GM12878 (cell line): ENCODE measurements around the gene WDR86. TPM values are rescaled to one million over a fixed set of nuclear protein-coding genes. Genes with fewer than 3 reads are reported as not detected.

ENCODE experiments used
- ATAC-seq: fragments of 200-7000 bp; cut with Tn5 transposase; 3 replicates; pipeline ENCODE4 v1.9.1; 2020; ENCODE audit warnings: mild to moderate bottlenecking, moderate library complexity
- BruUV-seq: library from RNA; stranded (reverse); fragments of 400-500 nt; replicated peaks from 2 replicates; lab custom pipeline; 2021; lab: Mats Ljungman, UMichigan
- CTCF ChIA-PET: fragments of 300-600 bp; sonication (Branson Sonifier 250); formaldehyde crosslinking; extraction: SDS; loops from one replicate; lab custom pipeline; 2021; ENCODE audit warnings: inconsistent platforms; lab: Yijun Ruan, JAX
- POLR2A ChIA-PET: fragments of 350-600 bp; formaldehyde crosslinking; extraction: SDS; loops from one replicate; lab custom pipeline; 2021; ENCODE audit warnings: inconsistent platforms; lab: Charles Lee
- RAD21 ChIA-PET: fragments of 300-600 bp; sonication (Branson Sonifier 250); formaldehyde crosslinking; loops from one replicate; lab custom pipeline; 2023; ENCODE audit warnings: antibody characterized with exemption; ENCODE audit not compliant: unreplicated experiment; lab: Charles Lee
- SMC1A ChIA-PET: fragments of 300-600 bp; sonication (Branson Sonifier 250); formaldehyde crosslinking; loops from one replicate; lab custom pipeline; 2023; ENCODE audit not compliant: unreplicated experiment, uncharacterized antibody; lab: Charles Lee
- DNase-seq: peaks from one replicate; pipeline ENCODE4 v3.0.0-alpha.2; 2011; ENCODE audit warnings: low read depth, low spot score
- FAIRE-seq: peaks from 3 replicates; lab custom pipeline; 2011; peaks lifted over from hg19 to GRCh38; lab: Jason Lieb, UNC
- H2AFZ ChIP-seq: 2 replicates; pipeline ENCODE4 v1.6.0; 2011; ENCODE audit warnings: low read depth, low read length, control low read depth; ENCODE audit not compliant: control insufficient read depth
- H3K27ac ChIP-seq: 2 replicates; pipeline ENCODE4 v1.5.1; 2011; ENCODE audit warnings: control low read depth; ENCODE audit not compliant: control insufficient read depth, insufficient read depth
- H3K27me3 ChIP-seq, 2 experiments: replicated peaks in 1 of 2; 2 replicates each; pipeline versions ENCODE4 v1.6.0 to v1.6.1; 2011; ENCODE audit warnings: low read length in 1 of 2; ENCODE audit not compliant: control insufficient read depth in 2 of 2, insufficient read depth in 2 of 2
- H3K36me3 ChIP-seq, 2 experiments: 2 replicates each; pipeline ENCODE4 v1.5.1; 2011; ENCODE audit warnings: low read length in 1 of 2; ENCODE audit not compliant: control insufficient read depth in 2 of 2, insufficient read depth in 2 of 2
- H3K4me1 ChIP-seq: 2 replicates; pipeline ENCODE4 v1.6.1; 2011; ENCODE audit warnings: mild to moderate bottlenecking, low read length, moderate library complexity, mixed read lengths; ENCODE audit not compliant: control insufficient read depth, insufficient read depth
- H3K4me2 ChIP-seq: 2 replicates; pipeline ENCODE4 v1.6.0; 2011; ENCODE audit warnings: control low read depth; ENCODE audit not compliant: control insufficient read depth, insufficient read depth
- H3K4me3 ChIP-seq: fragments of 200-600 bp; sonication (generic); 2 replicates; pipeline ENCODE4 v1.5.1; 2016
- H3K79me2 ChIP-seq: 2 replicates; pipeline ENCODE4 v1.6.0; 2011; ENCODE audit warnings: low read length; ENCODE audit not compliant: control insufficient read depth, insufficient read depth
- H3K9ac ChIP-seq: 2 replicates; pipeline ENCODE4 v1.8.0; 2011; ENCODE audit warnings: low read length, control low read depth, mixed read lengths; ENCODE audit not compliant: control insufficient read depth, insufficient read depth
- H3K9me3 ChIP-seq: replicated peaks from 3 replicates; pipeline ENCODE4 v1.5.1; 2011; ENCODE audit warnings: mild to moderate bottlenecking, low read length; ENCODE audit not compliant: control insufficient read depth, insufficient read depth
- H4K20me1 ChIP-seq: 2 replicates; pipeline ENCODE4 v1.6.0; 2011; ENCODE audit not compliant: control insufficient read depth, insufficient read depth
- HDGF ChIP-seq: fragments of 450-650 bp; IDR thresholded peaks from 2 replicates; pipeline ENCODE4 v1.6.1; 2016; ENCODE audit warnings: antibody characterized with exemption
- MXI1 ChIP-seq: fragments of 150-350 bp; IDR thresholded peaks from 2 replicates; pipeline ENCODE4 v1.6.1; 2011; ENCODE audit warnings: low read depth, mild to moderate bottlenecking, inconsistent platforms, low read length, improper control_type of control experiment
- SMARCA5 ChIP-seq: fragments of 450-650 bp; IDR thresholded peaks from 2 replicates; pipeline ENCODE4 v1.6.1; 2017; ENCODE audit warnings: mild to moderate bottlenecking
- SUPT20H ChIP-seq: IDR thresholded peaks from 2 replicates; pipeline ENCODE4 v1.6.1; 2011; ENCODE audit warnings: low read depth, mild to moderate bottlenecking, low read length, moderate library complexity, borderline replicate concordance; ENCODE audit not compliant: control insufficient read depth
- TARDBP ChIP-seq: IDR thresholded peaks from 2 replicates; pipeline ENCODE4 v1.6.1; 2016; ENCODE audit warnings: borderline replicate concordance
- TBL1XR1 ChIP-seq: IDR thresholded peaks from 2 replicates; pipeline ENCODE4 v1.6.1; 2012; ENCODE audit warnings: low read depth, low read length, improper control_type of control experiment
- TCF3 ChIP-seq: IDR thresholded peaks from 2 replicates; pipeline ENCODE4 v1.6.1; 2012; ENCODE audit warnings: low read depth, mild to moderate bottlenecking, low read length, borderline replicate concordance; ENCODE audit not compliant: insufficient read depth
- TCF7 ChIP-seq: IDR thresholded peaks from 2 replicates; pipeline ENCODE4 v1.6.1; 2014; ENCODE audit warnings: antibody characterized with exemption, borderline replicate concordance
- WGBS: methylation state at CpG from one replicate; pipeline ENCODE4 v1.1.6; 2016; ENCODE audit warnings: low lambda C conversion rate; ENCODE audit not compliant: insufficient replicate concordance, insufficient coverage; ENCODE audit errors: missing lambda C conversion rate; 5-methylcytosine and 5-hydroxymethylcytosine counted together
- in situ Hi-C: fragments of 300-500 bp; cut with MboI; formaldehyde crosslinking; loops from 9 replicates; pipeline ENCODE4 v1.14.3; 2018; ENCODE audit warnings: mixed read lengths
- intact Hi-C: fragments of 100-400 bp; cut with micrococcal nuclease; formaldehyde crosslinking; loops from one replicate; pipeline ENCODE4 v1.14.2; 2022; ENCODE audit not compliant: unreplicated experiment
- polyA plus RNA-seq, 11 experiments: library from polyadenylated mRNA; depleted of rRNA in 4 of 11; unstranded in 6 of 11; stranded (reverse) in 5 of 11; fragments of >200 nt; fragmentation: Nextera tagmentation in 4 of 11; fragmentation: Illumina TruSeq in 1 of 11; extraction: Ambion mirVana in 4 of 11; extraction: Trizol in 1 of 11; gene quantifications; 1 replicate in 1 of 11; 2 replicates in 10 of 11; pipeline versions ENCODE4 v1.2.1 to v1.2.3, GENCODE V29; 2011 to 2016; ENCODE audit warnings: inconsistent platforms in 2 of 11, missing spikeins in 2 of 11, low read depth in 1 of 11
- total RNA-seq, 4 experiments: library from RNA; depleted of rRNA in 3 of 4; stranded (reverse); fragments of >200 nt in 3 of 4; fragmentation: Illumina TruSeq in 1 of 4; extraction: Trizol in 1 of 4; gene quantifications; 2 replicates each; pipeline versions ENCODE4 v1.2.1 to v1.2.3, GENCODE V29; 2013 to 2021
- TF ChIP-seq, protein P1 (sequence below): IDR thresholded peaks from 2 replicates; pipeline ENCODE4 v1.6.1; 2011; ENCODE audit warnings: mild to moderate bottlenecking, low read depth, low read length, moderate library complexity; ENCODE audit not compliant: insufficient replicate concordance
- TF ChIP-seq, protein P2 (sequence below): fragments of 450-650 bp; IDR thresholded peaks from 2 replicates; pipeline ENCODE4 v1.6.1; 2014; ENCODE audit warnings: mild to moderate bottlenecking
- TF ChIP-seq, protein P3 (sequence below): fragments of 450-650 bp; formaldehyde crosslinking; IDR thresholded peaks from 2 replicates; pipeline ENCODE4 v1.5.0; 2022; ENCODE audit warnings: mild to moderate bottlenecking, missing genetic modification characterization
- TF ChIP-seq, protein P4 (sequence below): IDR thresholded peaks from 2 replicates; pipeline ENCODE4 v1.6.1; 2012; ENCODE audit warnings: mild to moderate bottlenecking, low read depth, low read length

Gene WDR86
- total and polyA plus RNA-seq, 10 of the 15 experiments (the other 5 are each of a cell fraction or from before 2014, with no cell fraction given): 0.05 to 0.19 (median 0.15) TPM; not detected in 7

DNA sequence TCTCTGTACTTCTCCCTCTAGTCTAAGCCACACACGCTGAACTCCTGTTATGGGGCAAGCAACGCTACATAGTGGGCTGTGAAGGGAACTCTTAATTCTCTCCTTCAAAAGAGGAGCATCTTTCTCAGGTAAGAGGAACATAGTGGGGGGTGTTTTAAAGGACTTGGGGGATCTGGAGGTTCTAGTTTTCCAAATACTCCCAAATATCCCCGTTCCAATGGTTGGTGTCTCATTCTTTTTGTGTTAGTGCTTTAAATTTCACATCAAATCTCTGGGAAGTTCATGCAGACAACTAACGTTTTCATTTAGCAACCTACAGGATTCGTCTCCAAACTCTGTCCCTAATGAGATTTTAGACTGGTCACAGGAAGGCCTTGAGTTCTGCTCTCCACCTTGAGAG lies 12.4 kb upstream of the WDR86 start:
- FAIRE-seq (no peak), ATAC-seq (no peak), DNase-seq (no peak)
- ChIA-PET RAD21 (no interaction called here), CTCF (no interaction called here), POLR2A (no interaction called here), SMC1A (interaction anchor here (1.0 kb wide), 1 partner anchor 108 kb away, joined by 3 read pairs; no protein-coding TSS in a partner anchor)
- TF ChIP-seq HDGF (no peak), MXI1 (no peak), TCF3 (no peak), TBL1XR1 (no peak), SUPT20H (no peak), TARDBP (no peak), SMARCA5 (no peak), TCF7 (no peak)
- TF ChIP-seq, protein P1, sequence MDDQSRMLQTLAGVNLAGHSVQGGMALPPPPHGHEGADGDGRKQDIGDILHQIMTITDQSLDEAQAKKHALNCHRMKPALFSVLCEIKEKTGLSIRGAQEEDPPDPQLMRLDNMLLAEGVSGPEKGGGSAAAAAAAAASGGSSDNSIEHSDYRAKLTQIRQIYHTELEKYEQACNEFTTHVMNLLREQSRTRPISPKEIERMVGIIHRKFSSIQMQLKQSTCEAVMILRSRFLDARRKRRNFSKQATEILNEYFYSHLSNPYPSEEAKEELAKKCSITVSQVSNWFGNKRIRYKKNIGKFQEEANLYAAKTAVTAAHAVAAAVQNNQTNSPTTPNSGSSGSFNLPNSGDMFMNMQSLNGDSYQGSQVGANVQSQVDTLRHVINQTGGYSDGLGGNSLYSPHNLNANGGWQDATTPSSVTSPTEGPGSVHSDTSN: no peak
- TF ChIP-seq, protein P2, sequence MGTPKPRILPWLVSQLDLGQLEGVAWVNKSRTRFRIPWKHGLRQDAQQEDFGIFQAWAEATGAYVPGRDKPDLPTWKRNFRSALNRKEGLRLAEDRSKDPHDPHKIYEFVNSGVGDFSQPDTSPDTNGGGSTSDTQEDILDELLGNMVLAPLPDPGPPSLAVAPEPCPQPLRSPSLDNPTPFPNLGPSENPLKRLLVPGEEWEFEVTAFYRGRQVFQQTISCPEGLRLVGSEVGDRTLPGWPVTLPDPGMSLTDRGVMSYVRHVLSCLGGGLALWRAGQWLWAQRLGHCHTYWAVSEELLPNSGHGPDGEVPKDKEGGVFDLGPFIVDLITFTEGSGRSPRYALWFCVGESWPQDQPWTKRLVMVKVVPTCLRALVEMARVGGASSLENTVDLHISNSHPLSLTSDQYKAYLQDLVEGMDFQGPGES: no peak
- TF ChIP-seq, protein P3, sequence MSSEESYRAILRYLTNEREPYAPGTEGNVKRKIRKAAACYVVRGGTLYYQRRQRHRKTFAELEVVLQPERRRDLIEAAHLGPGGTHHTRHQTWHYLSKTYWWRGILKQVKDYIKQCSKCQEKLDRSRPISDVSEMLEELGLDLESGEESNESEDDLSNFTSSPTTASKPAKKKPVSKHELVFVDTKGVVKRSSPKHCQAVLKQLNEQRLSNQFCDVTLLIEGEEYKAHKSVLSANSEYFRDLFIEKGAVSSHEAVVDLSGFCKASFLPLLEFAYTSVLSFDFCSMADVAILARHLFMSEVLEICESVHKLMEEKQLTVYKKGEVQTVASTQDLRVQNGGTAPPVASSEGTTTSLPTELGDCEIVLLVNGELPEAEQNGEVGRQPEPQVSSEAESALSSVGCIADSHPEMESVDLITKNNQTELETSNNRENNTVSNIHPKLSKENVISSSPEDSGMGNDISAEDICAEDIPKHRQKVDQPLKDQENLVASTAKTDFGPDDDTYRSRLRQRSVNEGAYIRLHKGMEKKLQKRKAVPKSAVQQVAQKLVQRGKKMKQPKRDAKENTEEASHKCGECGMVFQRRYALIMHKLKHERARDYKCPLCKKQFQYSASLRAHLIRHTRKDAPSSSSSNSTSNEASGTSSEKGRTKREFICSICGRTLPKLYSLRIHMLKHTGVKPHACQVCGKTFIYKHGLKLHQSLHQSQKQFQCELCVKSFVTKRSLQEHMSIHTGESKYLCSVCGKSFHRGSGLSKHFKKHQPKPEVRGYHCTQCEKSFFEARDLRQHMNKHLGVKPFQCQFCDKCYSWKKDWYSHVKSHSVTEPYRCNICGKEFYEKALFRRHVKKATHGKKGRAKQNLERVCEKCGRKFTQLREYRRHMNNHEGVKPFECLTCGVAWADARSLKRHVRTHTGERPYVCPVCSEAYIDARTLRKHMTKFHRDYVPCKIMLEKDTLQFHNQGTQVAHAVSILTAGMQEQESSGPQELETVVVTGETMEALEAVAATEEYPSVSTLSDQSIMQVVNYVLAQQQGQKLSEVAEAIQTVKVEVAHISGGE (CRISPR knock-in tag): no peak
- TF ChIP-seq, protein P4, sequence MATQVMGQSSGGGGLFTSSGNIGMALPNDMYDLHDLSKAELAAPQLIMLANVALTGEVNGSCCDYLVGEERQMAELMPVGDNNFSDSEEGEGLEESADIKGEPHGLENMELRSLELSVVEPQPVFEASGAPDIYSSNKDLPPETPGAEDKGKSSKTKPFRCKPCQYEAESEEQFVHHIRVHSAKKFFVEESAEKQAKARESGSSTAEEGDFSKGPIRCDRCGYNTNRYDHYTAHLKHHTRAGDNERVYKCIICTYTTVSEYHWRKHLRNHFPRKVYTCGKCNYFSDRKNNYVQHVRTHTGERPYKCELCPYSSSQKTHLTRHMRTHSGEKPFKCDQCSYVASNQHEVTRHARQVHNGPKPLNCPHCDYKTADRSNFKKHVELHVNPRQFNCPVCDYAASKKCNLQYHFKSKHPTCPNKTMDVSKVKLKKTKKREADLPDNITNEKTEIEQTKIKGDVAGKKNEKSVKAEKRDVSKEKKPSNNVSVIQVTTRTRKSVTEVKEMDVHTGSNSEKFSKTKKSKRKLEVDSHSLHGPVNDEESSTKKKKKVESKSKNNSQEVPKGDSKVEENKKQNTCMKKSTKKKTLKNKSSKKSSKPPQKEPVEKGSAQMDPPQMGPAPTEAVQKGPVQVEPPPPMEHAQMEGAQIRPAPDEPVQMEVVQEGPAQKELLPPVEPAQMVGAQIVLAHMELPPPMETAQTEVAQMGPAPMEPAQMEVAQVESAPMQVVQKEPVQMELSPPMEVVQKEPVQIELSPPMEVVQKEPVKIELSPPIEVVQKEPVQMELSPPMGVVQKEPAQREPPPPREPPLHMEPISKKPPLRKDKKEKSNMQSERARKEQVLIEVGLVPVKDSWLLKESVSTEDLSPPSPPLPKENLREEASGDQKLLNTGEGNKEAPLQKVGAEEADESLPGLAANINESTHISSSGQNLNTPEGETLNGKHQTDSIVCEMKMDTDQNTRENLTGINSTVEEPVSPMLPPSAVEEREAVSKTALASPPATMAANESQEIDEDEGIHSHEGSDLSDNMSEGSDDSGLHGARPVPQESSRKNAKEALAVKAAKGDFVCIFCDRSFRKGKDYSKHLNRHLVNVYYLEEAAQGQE: no peak
- H3K27me3 ChIP-seq: no peaks in the 10 kb centered on the region; a peak in 1 of 4 replicates
- no peak overlapping the region for H3K27ac ChIP-seq
- H3K4me3 ChIP-seq: no peak overlapping the region
- H3K9me3 ChIP-seq: peaks cover 9% of the 10 kb centered on the region
- H3K9ac ChIP-seq: no peak overlapping the region
- 29% methylated on average over 5 of the region's 5 CpGs for WGBS
- BruUV-seq: no TSS peak
- no peaks in the 10 kb centered on the region for H4K20me1 ChIP-seq
- H3K36me3 ChIP-seq: no peaks in the 10 kb centered on the region
- H3K79me2 ChIP-seq: no peaks in the 10 kb centered on the region
- intact Hi-C loops: no loop called here
- no peaks in the 10 kb centered on the region for H3K4me1 ChIP-seq
- in situ Hi-C loops: no loop called here
- no peak overlapping the region for H2AFZ ChIP-seq
- H3K4me2 ChIP-seq: no peak overlapping the region
